Right lobe of liver (tissue), 4 donors: ENCODE measurements around the gene TAF11.

ENCODE experiments used
- POLR2A ChIP-seq: fragments of 450-650 bp; IDR thresholded peaks from one replicate; pipeline ENCODE4 v1.6.1; 2017; ENCODE audit warnings: antibody characterized with exemption, mild to moderate bottlenecking
- TF ChIP-seq, protein P1 (sequence below), 4 donors: fragments of 200-600 bp in 3 of 4; fragments of 450-650 bp in 1 of 4; IDR thresholded peaks; one replicate each; pipeline versions ENCODE4 v1.5.1 to v1.8.0; 2016 to 2022; ENCODE audit warnings: antibody characterized with exemption in 4 of 4, mild to moderate bottlenecking in 2 of 4
- donor health status: DM: no; HTN: no; CAD: no.
- donor health status: DM: no; HTN: no; CAD: no.
- donor health status: DM: no; HTN: yes; CAD: no.

DNA sequence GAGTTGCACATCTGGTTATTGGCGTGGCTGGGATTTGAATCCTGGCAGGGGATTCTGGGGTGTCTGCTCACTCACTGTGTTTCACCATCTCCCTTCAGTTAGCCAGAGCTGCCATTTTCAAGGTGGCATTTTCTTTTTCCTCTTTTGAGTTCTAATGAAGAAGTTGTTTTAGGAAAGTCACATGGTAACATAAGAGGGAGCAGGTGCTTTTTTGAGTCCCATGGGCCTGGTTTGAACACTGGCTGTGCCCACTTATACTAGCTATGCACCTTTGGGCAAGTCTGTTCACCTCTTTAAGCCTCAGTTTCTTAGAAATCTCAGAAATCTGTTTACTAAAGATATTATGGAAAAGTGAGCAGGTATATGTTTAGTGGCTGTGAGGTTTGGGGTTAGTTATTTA lies 40.9 kb upstream of the TAF11 start:
- TF ChIP-seq, protein P1, sequence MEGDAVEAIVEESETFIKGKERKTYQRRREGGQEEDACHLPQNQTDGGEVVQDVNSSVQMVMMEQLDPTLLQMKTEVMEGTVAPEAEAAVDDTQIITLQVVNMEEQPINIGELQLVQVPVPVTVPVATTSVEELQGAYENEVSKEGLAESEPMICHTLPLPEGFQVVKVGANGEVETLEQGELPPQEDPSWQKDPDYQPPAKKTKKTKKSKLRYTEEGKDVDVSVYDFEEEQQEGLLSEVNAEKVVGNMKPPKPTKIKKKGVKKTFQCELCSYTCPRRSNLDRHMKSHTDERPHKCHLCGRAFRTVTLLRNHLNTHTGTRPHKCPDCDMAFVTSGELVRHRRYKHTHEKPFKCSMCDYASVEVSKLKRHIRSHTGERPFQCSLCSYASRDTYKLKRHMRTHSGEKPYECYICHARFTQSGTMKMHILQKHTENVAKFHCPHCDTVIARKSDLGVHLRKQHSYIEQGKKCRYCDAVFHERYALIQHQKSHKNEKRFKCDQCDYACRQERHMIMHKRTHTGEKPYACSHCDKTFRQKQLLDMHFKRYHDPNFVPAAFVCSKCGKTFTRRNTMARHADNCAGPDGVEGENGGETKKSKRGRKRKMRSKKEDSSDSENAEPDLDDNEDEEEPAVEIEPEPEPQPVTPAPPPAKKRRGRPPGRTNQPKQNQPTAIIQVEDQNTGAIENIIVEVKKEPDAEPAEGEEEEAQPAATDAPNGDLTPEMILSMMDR (IDR thresholded peaks at IDR 0.05): no peak
- no peak for TF ChIP-seq POLR2A
